Tibial artery (tissue), 4 donors: ENCODE data around the gene PSMD13.
A peak's percentile ranks its signal among the peaks of the same experiment; 100 is the strongest.

ENCODE experiments used
- DNase-seq, 2 donors: peaks; one replicate each; pipeline ENCODE4 v3.0.0-alpha.2; 2019
- H3K27ac ChIP-seq, 2 donors: fragments of 200-600 bp; sonication (generic) in 1 of 2; 1 replicate in 1 of 2; 2 replicates in 1 of 2; pipeline ENCODE4 v1.5.1; 2018 to 2019; ENCODE audit warnings: mild to moderate bottlenecking in 1 of 2
- H3K27me3 ChIP-seq, 2 donors: fragments of 200-600 bp; sonication (generic) in 1 of 2; one replicate each; pipeline versions ENCODE4 v1.5.1 to v1.6.0; 2016 to 2019
- H3K36me3 ChIP-seq, 3 donors: fragments of 200-600 bp; sonication (generic) in 2 of 3; one replicate each; pipeline ENCODE4 v1.5.1; 2016 to 2019; ENCODE audit warnings: mild to moderate bottlenecking in 2 of 3
- H3K4me1 ChIP-seq, 4 donors: fragments of 200-600 bp; sonication (generic) in 2 of 4; 1 replicate in 3 of 4; 2 replicates in 1 of 4; pipeline ENCODE4 v1.5.1; 2016 to 2019
- H3K4me3 ChIP-seq, 2 donors: fragments of 200-600 bp; sonication (generic) in 1 of 2; 1 replicate in 1 of 2; 2 replicates in 1 of 2; pipeline ENCODE4 v1.5.1; 2018 to 2019; ENCODE audit warnings: mild to moderate bottlenecking in 2 of 2
- H3K9me3 ChIP-seq, 3 donors: fragments of 200-600 bp; sonication (generic) in 1 of 3; one replicate each; pipeline ENCODE4 v1.5.1; 2016 to 2019
- intact Hi-C: fragments of 100-400 bp; cut with DNase I; formaldehyde crosslinking; loops from one replicate; pipeline ENCODE4 v1.15.0; 2023; ENCODE audit warnings: low total_unique reads
- TF ChIP-seq, protein P1 (sequence below), 2 experiments: fragments of 200-600 bp in 1 of 2; fragments of 450-650 bp in 1 of 2; IDR thresholded peaks; one replicate each; pipeline ENCODE4 v1.5.1; 2017 to 2019; ENCODE audit warnings: antibody characterized with exemption in 2 of 2, mild to moderate bottlenecking in 1 of 2, moderate library complexity in 1 of 2

The PSMD13 gene

DNA sequence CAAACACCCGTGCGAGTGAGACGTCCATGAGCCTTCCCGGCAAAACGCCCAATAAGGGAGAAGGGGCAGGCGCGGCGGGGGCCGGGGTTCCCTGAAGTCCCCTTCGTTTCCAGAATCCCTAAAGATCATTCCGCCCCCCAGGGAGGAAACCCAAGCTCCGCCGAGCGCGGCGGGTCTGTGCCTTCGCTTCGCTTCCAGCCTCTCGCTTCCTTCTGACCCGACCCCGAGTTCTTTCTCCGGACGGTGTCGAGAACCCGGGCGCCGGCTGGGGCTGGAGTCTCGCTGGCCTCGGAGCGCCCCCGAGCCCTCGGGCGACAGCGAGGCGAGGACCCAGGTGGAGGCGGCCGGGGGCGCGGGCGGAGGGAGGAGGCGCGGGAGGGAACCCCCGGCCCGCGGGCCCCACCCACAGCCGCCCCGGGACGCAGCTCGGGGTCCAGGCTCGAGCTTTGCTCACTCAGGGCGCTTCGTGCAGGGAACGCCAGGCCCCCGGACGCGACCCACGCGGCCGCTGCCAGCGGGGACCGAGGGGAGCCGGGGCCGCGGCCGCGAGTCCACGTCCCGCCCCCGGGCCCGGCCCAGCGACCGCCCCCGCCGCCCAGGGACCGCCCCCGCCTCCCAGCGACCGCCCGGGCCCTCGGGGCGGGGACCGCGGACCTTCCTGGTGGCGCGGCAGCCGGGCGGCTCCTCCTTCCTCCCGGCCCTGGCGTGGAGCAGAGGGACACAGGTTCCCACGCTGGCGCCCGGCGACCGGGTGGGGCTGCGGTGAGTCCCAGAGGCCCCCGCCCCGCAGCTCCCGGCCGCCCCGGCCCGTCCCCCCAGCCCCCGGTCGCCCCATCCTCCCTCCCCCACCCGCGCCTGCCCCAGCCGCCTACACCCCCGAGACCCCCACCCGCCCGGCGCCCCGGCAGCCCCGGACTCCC, 52.0 kb downstream of the PSMD13 start, which contains the start of gene PGGHG:
TSS of gene PGGHG (plus strand) at position 649 of the 920 bp plus-strand sequence. CDS start 691 bp downstream, outside the sequence.
- H3K4me3 ChIP-seq: peak within 1 kb of the TSS; percentile 69 to 95
- peaks cover 0 to 27% of the 10 kb centered on the region in 2 donors for H3K27me3 ChIP-seq
- H3K4me1 ChIP-seq: peaks cover 0 to 21% (median 18%) of the 10 kb centered on the region in 4 donors
- intact Hi-C loops: no loop called here
- TF ChIP-seq, protein P1, sequence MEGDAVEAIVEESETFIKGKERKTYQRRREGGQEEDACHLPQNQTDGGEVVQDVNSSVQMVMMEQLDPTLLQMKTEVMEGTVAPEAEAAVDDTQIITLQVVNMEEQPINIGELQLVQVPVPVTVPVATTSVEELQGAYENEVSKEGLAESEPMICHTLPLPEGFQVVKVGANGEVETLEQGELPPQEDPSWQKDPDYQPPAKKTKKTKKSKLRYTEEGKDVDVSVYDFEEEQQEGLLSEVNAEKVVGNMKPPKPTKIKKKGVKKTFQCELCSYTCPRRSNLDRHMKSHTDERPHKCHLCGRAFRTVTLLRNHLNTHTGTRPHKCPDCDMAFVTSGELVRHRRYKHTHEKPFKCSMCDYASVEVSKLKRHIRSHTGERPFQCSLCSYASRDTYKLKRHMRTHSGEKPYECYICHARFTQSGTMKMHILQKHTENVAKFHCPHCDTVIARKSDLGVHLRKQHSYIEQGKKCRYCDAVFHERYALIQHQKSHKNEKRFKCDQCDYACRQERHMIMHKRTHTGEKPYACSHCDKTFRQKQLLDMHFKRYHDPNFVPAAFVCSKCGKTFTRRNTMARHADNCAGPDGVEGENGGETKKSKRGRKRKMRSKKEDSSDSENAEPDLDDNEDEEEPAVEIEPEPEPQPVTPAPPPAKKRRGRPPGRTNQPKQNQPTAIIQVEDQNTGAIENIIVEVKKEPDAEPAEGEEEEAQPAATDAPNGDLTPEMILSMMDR (IDR thresholded peaks at IDR 0.05): no peak
- peaks cover 0 to 27% (median 5%) of the 10 kb centered on the region in 3 donors for H3K36me3 ChIP-seq
- DNase-seq: peak; percentile 68 to 86
- H3K27ac ChIP-seq: peak within 1 kb of the TSS; percentile 67 to 79
- H3K9me3 ChIP-seq: no peaks in the 10 kb centered on the region

DNA sequence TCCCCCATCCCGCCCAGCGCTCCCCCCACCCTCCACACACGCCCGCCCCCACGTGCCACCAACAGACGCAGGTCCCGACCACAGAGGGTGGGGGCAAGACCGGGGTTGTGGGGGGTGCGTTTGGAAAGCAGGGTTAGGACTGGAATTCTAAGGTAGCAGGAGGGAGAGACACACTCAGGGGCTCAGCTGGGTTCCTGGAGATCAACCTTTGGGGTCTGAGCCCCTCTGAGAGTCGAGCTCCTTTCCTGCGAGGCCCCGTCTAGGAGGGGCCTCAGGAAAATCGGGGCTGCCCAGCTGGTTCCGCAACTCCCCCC, 52.6 kb downstream of the PSMD13 start:
- peak overlapping the region; percentile 67 to 79 for H3K27ac ChIP-seq
- H3K4me1 ChIP-seq: peaks cover 0 to 21% (median 18%) of the 10 kb centered on the region in 4 donors
- H3K9me3 ChIP-seq: no peaks in the 10 kb centered on the region
- intact Hi-C loops: no loop called here
- H3K27me3 ChIP-seq: peaks cover 0 to 21% of the 10 kb centered on the region in 2 donors
- peaks cover 0 to 33% (median 5%) of the 10 kb centered on the region in 3 donors for H3K36me3 ChIP-seq
- DNase-seq: no peak
- peak overlapping the region; percentile 69 to 95 for H3K4me3 ChIP-seq
- TF ChIP-seq, protein P1 (IDR thresholded peaks at IDR 0.05): no peak

DNA sequence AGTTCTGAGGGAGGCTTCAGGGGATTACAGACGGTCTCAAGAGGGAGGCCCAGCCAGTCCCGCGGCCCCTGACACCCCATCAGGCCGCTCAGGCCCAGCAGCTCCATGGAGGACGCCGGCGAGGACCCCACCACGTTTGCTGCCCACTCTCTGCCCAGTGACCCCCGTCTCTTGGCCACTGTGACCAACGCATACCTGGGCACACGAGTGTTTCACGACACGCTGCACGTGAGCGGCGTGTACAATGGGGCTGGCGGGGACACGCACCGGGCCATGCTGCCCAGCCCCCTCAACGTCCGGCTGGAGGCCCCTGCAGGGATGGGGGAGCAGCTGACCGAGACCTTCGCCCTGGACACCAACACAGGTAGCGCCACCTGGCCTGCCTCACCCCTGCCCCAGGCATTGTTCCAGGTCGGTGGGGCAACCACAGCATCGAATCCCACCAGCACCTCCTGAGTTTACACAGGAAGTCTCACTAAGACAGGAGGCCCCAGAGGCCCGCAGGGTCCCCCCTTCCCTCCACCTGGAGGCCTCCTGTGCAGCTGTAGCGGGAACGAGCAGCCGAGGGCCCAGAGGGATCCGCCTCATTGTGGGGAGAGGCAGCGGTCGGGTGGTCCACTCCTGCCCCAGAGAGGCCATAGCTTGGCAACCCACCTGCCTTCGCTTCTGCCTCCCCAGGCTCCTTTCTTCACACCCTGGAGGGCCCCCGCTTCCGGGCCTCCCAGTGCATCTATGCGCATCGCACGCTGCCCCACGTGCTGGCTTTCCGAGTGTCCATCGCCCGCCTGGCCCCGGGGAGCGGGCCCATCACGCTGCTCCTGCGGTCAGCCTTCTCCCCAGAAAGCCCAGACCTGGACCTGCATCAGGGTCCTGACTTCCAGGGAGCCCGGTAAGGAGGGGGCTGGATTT, 53.2 kb downstream of the PSMD13 start:
- intact Hi-C loops: no loop called here
- Histone ChIP-seq H3K9me3 (no peaks in the 10 kb centered on the region), H3K4me1 (peaks cover 0 to 21% (median 18%) of the 10 kb centered on the region in 4 donors), H3K27me3 (peaks cover 0 to 21% of the 10 kb centered on the region in 2 donors), H3K27ac (peak overlapping the region; percentile 67 to 79), H3K36me3 (peaks cover 0 to 38% (median 10%) of the 10 kb centered on the region in 3 donors), H3K4me3 (peak overlapping the region; percentile 69 to 95)
- TF ChIP-seq, protein P1 (IDR thresholded peaks at IDR 0.05): no peak
- peak; percentile 22 to 67 for DNase-seq

DNA sequence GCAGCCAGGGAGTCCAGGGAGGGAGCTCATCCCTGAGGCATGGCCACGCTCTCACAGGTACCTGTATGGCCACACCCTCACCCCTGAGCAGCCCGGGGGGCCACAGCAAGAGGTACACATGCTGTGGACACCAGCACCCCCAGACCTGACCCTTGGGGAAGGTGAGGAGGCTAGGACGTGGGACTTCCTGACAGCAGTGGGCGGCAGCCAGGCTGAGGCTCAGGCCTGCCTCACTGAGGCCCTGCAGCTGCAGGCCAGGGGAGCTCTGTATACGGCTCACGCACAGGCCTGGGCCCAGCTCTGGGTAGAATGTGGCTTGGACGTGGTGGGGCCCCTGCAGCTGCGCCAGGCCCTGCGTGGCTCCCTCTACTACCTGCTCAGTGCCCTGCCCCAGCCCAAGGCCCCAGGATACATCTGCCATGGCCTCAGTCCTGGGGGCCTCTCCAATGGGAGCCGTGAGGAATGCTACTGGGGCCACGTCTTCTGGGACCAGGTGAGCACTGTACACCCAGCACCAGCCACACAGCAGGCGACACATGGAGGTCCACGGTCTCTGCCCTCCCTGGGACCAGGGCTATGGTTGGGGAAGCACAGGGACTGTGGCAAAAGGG, 54.0 kb downstream of the PSMD13 start:
- TF ChIP-seq, protein P1 (IDR thresholded peaks at IDR 0.05): no peak
- H3K36me3 ChIP-seq: peaks cover 0 to 38% (median 10%) of the 10 kb centered on the region in 3 donors
- intact Hi-C loops: no loop called here
- peak in 1 of 2 donors; percentile 44 for DNase-seq
- H3K4me1 ChIP-seq: peaks cover 0 to 21% (median 18%) of the 10 kb centered on the region in 4 donors
- H3K27me3 ChIP-seq: peaks cover 0 to 20% of the 10 kb centered on the region in 2 donors
- no peaks in the 10 kb centered on the region for H3K9me3 ChIP-seq
- no peak overlapping the region for H3K4me3 ChIP-seq
- H3K27ac ChIP-seq: no peak overlapping the region
